GM21390 (cell line): ENCODE data around the gene ZNF324.
"Not testable (repeated sequence)": the region's sequence is repeated elsewhere in the genome, so short reads cannot be mapped to it uniquely, and the experiment has no call there.

Source experiments
- ATAC-seq: cut with Tn5 transposase; IDR thresholded peaks from one replicate; pipeline ENCODE4 v1.9.1; 2021; ENCODE audit not compliant: unreplicated experiment

The ZNF324 gene

GRCh38 chr19:58466760-58467589, at the start of gene ZNF324:
ZNF324 (plus strand) TSS chr19:58467080; CDS start chr19:58469186, 2,106 bp downstream.
- peak; percentile 89 for ATAC-seq

- no peak for ATAC-seq
Observed at GRCh38 chr19:58428617-58429016, 38.3 kb upstream of the ZNF324 start.

GRCh38 chr19:58429745-58430144, 37.1 kb upstream of the ZNF324 start:
- no peak for ATAC-seq

GRCh38 chr19:58434217-58434616, 32.7 kb upstream of the ZNF324 start:
- no peak for ATAC-seq

GRCh38 chr19:58439576-58440554, 27.0 kb upstream of the ZNF324 start, which contains the start of gene ZNF132:
ZNF132 (minus strand) TSS chr19:58440153; CDS start chr19:58439821, 332 bp downstream.
- ATAC-seq = peak; percentile 93

GRCh38 chr19:58440556-58440955, 26.3 kb upstream of the ZNF324 start:
- ATAC-seq = no peak

GRCh38 chr19:58442986-58443385, 23.9 kb upstream of the ZNF324 start:
- not testable (repeated sequence) for ATAC-seq

GRCh38 chr19:58448860-58449259, 18.0 kb upstream of the ZNF324 start:
- not testable (repeated sequence) for ATAC-seq

- ATAC-seq = not testable (repeated sequence)
Observed at GRCh38 chr19:58449980-58450379, 16.9 kb upstream of the ZNF324 start.

GRCh38 chr19:58450856-58451357, 16.0 kb upstream of the ZNF324 start:
- ATAC-seq = no peak

- peak; percentile 91 for ATAC-seq
Observed at GRCh38 chr19:58451358-58452101, 15.3 kb upstream of the ZNF324 start, which contains the start of gene ZNF324B. ZNF324B (plus strand) TSS chr19:58451622; CDS start chr19:58453702, 2,080 bp downstream.

GRCh38 chr19:58453743-58454142, 13.1 kb upstream of the ZNF324 start:
- ATAC-seq = no peak

GRCh38 chr19:58455306-58455705, 11.6 kb upstream of the ZNF324 start:
- no peak for ATAC-seq

- ATAC-seq = no peak
Observed at GRCh38 chr19:58456111-58456510, 10.8 kb upstream of the ZNF324 start.

GRCh38 chr19:58460039-58460438, 6.8 kb upstream of the ZNF324 start:
- ATAC-seq = no peak

GRCh38 chr19:58466089-58466759, 656 bp upstream of the ZNF324 start:
- peak; percentile 22 for ATAC-seq

- ATAC-seq = no peak
Observed at GRCh38 chr19:58468216-58468839, 1.4 kb downstream of the ZNF324 start.

GRCh38 chr19:58469241-58470013, 2.5 kb downstream of the ZNF324 start:
- no peak for ATAC-seq
